ENCODE data around the gene FAT1. TPM values are rescaled to one million over a fixed set of nuclear protein-coding genes. Genes with fewer than 3 reads are reported as not detected.

FAT1 gene
- total and polyA plus RNA-seq, 9 of the 15 experiments (the other 6 are each of a cell fraction or from before 2014, with no cell fraction given) = 6.0 to 38.4 (median 21.4) TPM

DNA sequence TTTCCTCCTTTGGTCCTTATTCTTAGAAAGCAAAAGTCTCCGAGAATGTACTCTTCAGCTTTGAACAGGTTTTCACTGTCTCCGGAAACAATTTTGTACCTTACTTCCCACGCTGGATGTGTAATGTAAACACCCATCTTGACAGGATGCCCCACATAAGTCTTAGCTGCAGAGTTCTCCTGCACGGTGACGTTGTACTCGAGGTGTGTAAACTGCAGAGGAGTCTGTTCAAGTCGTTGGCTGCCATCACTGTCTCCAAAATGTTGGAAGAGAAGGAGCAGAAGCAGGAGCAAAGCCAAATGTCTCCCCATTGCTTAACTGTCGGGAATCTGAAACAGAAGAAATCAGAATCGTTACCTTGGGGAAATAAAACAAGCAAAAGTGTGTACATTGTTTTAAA is 14.1 kb downstream of the FAT1 start:
- Histone ChIP-seq H3K9me1 (ENCODE audit: control insufficient read depth, insufficient read depth, low read length) (no peaks in the 10 kb centered on the region), H3K9ac (ENCODE audit: insufficient read depth in 1 of 2, low read depth in 2 of 2, low read length in 2 of 2) (no peak overlapping the region), H3K36me3 (ENCODE audit: control insufficient read depth, insufficient read depth, low read length) (peaks cover 32% of the 10 kb centered on the region; the same call in 2 of the 3 replicates), H3K27me3 (ENCODE audit: control insufficient read depth in 2 of 2, insufficient read depth in 2 of 2, low read length in 2 of 2) (no peaks in the 10 kb centered on the region), H3K4me3 (no peak overlapping the region), H3K4me1 (replicated peaks in 1 of 2; ENCODE audit: control insufficient read depth in 2 of 2, insufficient read depth in 2 of 2, low read length in 2 of 2) (no peaks in the 10 kb centered on the region), H3K79me2 (ENCODE audit: control insufficient read depth, insufficient read depth, low read length) (no peaks in the 10 kb centered on the region), H4K20me1 (replicated peaks; ENCODE audit: control insufficient read depth, insufficient read depth, low read length) (no peaks in the 10 kb centered on the region), H3K9me3 (replicated peaks; ENCODE audit: control insufficient read depth, insufficient read depth, low read depth, low read length) (no peaks in the 10 kb centered on the region), H3K27ac (ENCODE audit: extremely low read depth, low read depth, low read length) (no peak overlapping the region), H3K4me2 (ENCODE audit: insufficient read depth, low read length) (no peak overlapping the region), H2AFZ (ENCODE audit: low read depth, low read length) (no peak overlapping the region)
- intact Hi-C loops (cut with micrococcal nuclease) (no loop called here), in situ Hi-C loops (cut with MboI) (no loop called here)
- ChIA-PET POLR2A (no interaction called here), CTCF (ENCODE audit: low intra/inter-chr PET ratio) (no interaction called here)
- FAIRE-seq (no peak), ATAC-seq (no peak), DNase-seq (ENCODE audit: extremely low read depth in 1 of 4, low spot score in 3 of 4) (no peak)
- TF ChIP-seq TAL1 (IDR thresholded peaks at IDR 0.05) (no peak), E2F3 (CRISPR knock-in tag; IDR thresholded peaks at IDR 0.05) (no peak), CTBP1 (IDR thresholded peaks at IDR 0.05; ENCODE audit: borderline replicate concordance) (no peak), FOXA3 (CRISPR knock-in tag; conservative IDR thresholded peaks at IDR 0.05 in 1 of 2, IDR thresholded peaks at IDR 0.05 in 1 of 2) (no peak), ELF2 (CRISPR knock-in tag; IDR thresholded peaks at IDR 0.05) (no peak), ZNF561 (CRISPR knock-in tag; conservative IDR thresholded peaks at IDR 0.05) (no peak), FIP1L1 (IDR thresholded peaks at IDR 0.05; ENCODE audit: low read depth, low read length, poor library complexity, severe bottlenecking) (no peak), NCOA1 (IDR thresholded peaks at IDR 0.05; ENCODE audit: low read depth) (no peak), TARDBP (IDR thresholded peaks at IDR 0.05) (no peak), SMAD3 (CRISPR knock-in tag; conservative IDR thresholded peaks at IDR 0.05) (no peak)
- TF ChIP-seq, protein P1, sequence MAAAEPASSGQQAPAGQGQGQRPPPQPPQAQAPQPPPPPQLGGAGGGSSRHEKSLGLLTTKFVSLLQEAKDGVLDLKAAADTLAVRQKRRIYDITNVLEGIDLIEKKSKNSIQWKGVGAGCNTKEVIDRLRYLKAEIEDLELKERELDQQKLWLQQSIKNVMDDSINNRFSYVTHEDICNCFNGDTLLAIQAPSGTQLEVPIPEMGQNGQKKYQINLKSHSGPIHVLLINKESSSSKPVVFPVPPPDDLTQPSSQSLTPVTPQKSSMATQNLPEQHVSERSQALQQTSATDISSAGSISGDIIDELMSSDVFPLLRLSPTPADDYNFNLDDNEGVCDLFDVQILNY (CRISPR knock-in tag; IDR thresholded peaks at IDR 0.05) = no peak
- TF ChIP-seq, protein P2, sequence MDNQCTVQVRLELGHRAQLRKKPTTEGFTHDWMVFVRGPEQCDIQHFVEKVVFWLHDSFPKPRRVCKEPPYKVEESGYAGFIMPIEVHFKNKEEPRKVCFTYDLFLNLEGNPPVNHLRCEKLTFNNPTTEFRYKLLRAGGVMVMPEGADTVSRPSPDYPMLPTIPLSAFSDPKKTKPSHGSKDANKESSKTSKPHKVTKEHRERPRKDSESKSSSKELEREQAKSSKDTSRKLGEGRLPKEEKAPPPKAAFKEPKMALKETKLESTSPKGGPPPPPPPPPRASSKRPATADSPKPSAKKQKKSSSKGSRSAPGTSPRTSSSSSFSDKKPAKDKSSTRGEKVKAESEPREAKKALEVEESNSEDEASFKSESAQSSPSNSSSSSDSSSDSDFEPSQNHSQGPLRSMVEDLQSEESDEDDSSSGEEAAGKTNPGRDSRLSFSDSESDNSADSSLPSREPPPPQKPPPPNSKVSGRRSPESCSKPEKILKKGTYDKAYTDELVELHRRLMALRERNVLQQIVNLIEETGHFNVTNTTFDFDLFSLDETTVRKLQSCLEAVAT (IDR thresholded peaks at IDR 0.05) = no peak
- TF ChIP-seq, protein P3, sequence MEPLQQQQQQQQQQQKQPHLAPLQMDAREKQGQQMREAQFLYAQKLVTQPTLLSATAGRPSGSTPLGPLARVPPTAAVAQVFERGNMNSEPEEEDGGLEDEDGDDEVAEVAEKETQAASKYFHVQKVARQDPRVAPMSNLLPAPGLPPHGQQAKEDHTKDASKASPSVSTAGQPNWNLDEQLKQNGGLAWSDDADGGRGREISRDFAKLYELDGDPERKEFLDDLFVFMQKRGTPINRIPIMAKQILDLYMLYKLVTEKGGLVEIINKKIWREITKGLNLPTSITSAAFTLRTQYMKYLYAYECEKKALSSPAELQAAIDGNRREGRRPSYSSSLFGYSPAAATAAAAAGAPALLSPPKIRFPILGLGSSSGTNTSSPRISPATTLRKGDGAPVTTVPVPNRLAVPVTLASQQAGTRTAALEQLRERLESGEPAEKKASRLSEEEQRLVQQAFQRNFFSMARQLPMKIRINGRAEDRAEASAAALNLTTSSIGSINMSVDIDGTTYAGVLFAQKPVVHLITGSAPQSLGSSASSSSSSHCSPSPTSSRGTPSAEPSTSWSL (CRISPR knock-in tag; IDR thresholded peaks at IDR 0.05; ENCODE audit: borderline replicate concordance) = no peak
- TF ChIP-seq, protein P4, sequence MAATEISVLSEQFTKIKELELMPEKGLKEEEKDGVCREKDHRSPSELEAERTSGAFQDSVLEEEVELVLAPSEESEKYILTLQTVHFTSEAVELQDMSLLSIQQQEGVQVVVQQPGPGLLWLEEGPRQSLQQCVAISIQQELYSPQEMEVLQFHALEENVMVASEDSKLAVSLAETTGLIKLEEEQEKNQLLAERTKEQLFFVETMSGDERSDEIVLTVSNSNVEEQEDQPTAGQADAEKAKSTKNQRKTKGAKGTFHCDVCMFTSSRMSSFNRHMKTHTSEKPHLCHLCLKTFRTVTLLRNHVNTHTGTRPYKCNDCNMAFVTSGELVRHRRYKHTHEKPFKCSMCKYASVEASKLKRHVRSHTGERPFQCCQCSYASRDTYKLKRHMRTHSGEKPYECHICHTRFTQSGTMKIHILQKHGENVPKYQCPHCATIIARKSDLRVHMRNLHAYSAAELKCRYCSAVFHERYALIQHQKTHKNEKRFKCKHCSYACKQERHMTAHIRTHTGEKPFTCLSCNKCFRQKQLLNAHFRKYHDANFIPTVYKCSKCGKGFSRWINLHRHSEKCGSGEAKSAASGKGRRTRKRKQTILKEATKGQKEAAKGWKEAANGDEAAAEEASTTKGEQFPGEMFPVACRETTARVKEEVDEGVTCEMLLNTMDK (IDR thresholded peaks at IDR 0.05; ENCODE audit: borderline replicate concordance, insufficient read depth, low read depth, low read length, poor library complexity, severe bottlenecking) = no peak
- no TSS peak for BruUV-seq (replicated peaks)
- WGBS (ENCODE audit: insufficient coverage, low coverage, missing lambda C conversion rate) = 50% methylated on average over 9 of the region's 9 CpGs
